GM21423 (cell line): Measurements from ENCODE around the gene GPR157.

Source experiments
- ATAC-seq: cut with Tn5 transposase; IDR thresholded peaks from one replicate; pipeline ENCODE4 v1.9.1; 2021; ENCODE audit warnings: mild to moderate bottlenecking, moderate library complexity; ENCODE audit not compliant: unreplicated experiment

Gene GPR157

GRCh38 chr1:9065213-9065751 is 63.6 kb downstream of the GPR157 start:
- no peak for ATAC-seq

GRCh38 chr1:9062846-9063245 is 66.1 kb downstream of the GPR157 start:
- ATAC-seq = no peak

- ATAC-seq = no peak
Observed at GRCh38 chr1:9062021-9062471, 66.9 kb downstream of the GPR157 start.

GRCh38 chr1:9061252-9061960 is 67.5 kb downstream of the GPR157 start:
- ATAC-seq = no peak

GRCh38 chr1:9059891-9060744 is 68.8 kb downstream of the GPR157 start:
- ATAC-seq = no peak

- ATAC-seq = no peak
Observed at GRCh38 chr1:9058465-9058864, 70.4 kb downstream of the GPR157 start.

- ATAC-seq = no peak
Observed at GRCh38 chr1:9057851-9058250, 71.1 kb downstream of the GPR157 start.

- ATAC-seq = no peak
Observed at GRCh38 chr1:9052272-9053049, 76.4 kb downstream of the GPR157 start.

GRCh38 chr1:9051379-9051778 is 77.5 kb downstream of the GPR157 start:
- no peak for ATAC-seq

GRCh38 chr1:9050803-9051202 is 78.1 kb downstream of the GPR157 start:
- ATAC-seq = no peak
